ENCODE results near the gene LPP. TPM values are rescaled to one million over a fixed set of nuclear protein-coding genes. Genes with fewer than 3 reads are reported as not detected.

The LPP gene
- total and polyA plus RNA-seq, 2 of the 13 experiments (the other 11 are each of a cell fraction or from before 2014, with no cell fraction given) = 19.2 to 29.9 TPM

- TF ChIP-seq ZBTB43 (CRISPR knock-in tag; conservative IDR thresholded peaks at IDR 0.05) = peak; percentile 90
- TF ChIP-seq THAP11 (CRISPR knock-in tag; IDR thresholded peaks at IDR 0.05) = peak; percentile 73
- TF ChIP-seq SIX1 (CRISPR knock-in tag; IDR thresholded peaks at IDR 0.05; ENCODE audit: borderline replicate concordance) = peak; percentile 73; the same call in 1 of the 2 replicates
- TF ChIP-seq GLI4 (CRISPR knock-in tag; IDR thresholded peaks at IDR 0.05; ENCODE audit: borderline replicate concordance) = no peak
- TF ChIP-seq CEBPG (CRISPR knock-in tag; IDR thresholded peaks at IDR 0.05) = peak; percentile 81
- TF ChIP-seq ATRX (CRISPR knock-in tag; IDR thresholded peaks at IDR 0.05; ENCODE audit: borderline replicate concordance) = no peak
- no peak for TF ChIP-seq KLF11 (CRISPR knock-in tag; IDR thresholded peaks at IDR 0.05)
- TF ChIP-seq ZNF878 (CRISPR knock-in tag; IDR thresholded peaks at IDR 0.05) = 0 out of 2 replicates have a peak, but pooled peaks have one; percentile 31
- peak; percentile 82; the same call in 1 of the 2 replicates for TF ChIP-seq ZNF652 (CRISPR knock-in tag; IDR thresholded peaks at IDR 0.05; ENCODE audit: borderline replicate concordance, low read depth)
- TF ChIP-seq RERE (CRISPR knock-in tag; IDR thresholded peaks at IDR 0.05; ENCODE audit: low read depth) = peak; percentile 89
- TF ChIP-seq BORCS8-MEF2B (CRISPR knock-in tag; IDR thresholded peaks at IDR 0.05) = no peak
- TF ChIP-seq MEIS2 (CRISPR knock-in tag; IDR thresholded peaks at IDR 0.05) = 0 out of 2 replicates have a peak, but pooled peaks have one; percentile 26
- TF ChIP-seq FOSL1 (CRISPR knock-in tag; IDR thresholded peaks at IDR 0.05; ENCODE audit: borderline replicate concordance) = peak; percentile 73; the same call in 1 of the 2 replicates
- peak; percentile 97 for TF ChIP-seq PPARG (CRISPR knock-in tag; conservative IDR thresholded peaks at IDR 0.05)
- peak; percentile 90 for TF ChIP-seq ZNF331 (CRISPR knock-in tag; IDR thresholded peaks at IDR 0.05)
- TF ChIP-seq FOXM1 (CRISPR knock-in tag; IDR thresholded peaks at IDR 0.05) = no peak
- TF ChIP-seq ZSCAN29 (CRISPR knock-in tag; conservative IDR thresholded peaks at IDR 0.05) = peak; percentile 59; the same call in 1 of the 2 replicates
- TF ChIP-seq MEIS1 (CRISPR knock-in tag; IDR thresholded peaks at IDR 0.05; ENCODE audit: borderline replicate concordance) = peak; percentile 66; the same call in 1 of the 2 replicates
- TF ChIP-seq ZNF691 (CRISPR knock-in tag; IDR thresholded peaks at IDR 0.05; ENCODE audit: borderline replicate concordance, low read depth) = 0 out of 2 replicates have a peak, but pooled peaks have one; percentile 49
- TF ChIP-seq RARA (CRISPR knock-in tag; IDR thresholded peaks at IDR 0.05) = peak; percentile 97
Observed at GRCh38 chr3:188720636-188721035, 566.7 kb downstream of the LPP start (continued).
